Measurements from ENCODE around the gene PRDM16. TPM values are rescaled to one million over a fixed set of nuclear protein-coding genes. Genes with fewer than 3 reads are reported as not detected.

PRDM16 gene
- total and polyA plus RNA-seq, 2 of the 13 experiments (the other 11 are each of a cell fraction or from before 2014, with no cell fraction given): 0.15 to 0.81 TPM

DNA sequence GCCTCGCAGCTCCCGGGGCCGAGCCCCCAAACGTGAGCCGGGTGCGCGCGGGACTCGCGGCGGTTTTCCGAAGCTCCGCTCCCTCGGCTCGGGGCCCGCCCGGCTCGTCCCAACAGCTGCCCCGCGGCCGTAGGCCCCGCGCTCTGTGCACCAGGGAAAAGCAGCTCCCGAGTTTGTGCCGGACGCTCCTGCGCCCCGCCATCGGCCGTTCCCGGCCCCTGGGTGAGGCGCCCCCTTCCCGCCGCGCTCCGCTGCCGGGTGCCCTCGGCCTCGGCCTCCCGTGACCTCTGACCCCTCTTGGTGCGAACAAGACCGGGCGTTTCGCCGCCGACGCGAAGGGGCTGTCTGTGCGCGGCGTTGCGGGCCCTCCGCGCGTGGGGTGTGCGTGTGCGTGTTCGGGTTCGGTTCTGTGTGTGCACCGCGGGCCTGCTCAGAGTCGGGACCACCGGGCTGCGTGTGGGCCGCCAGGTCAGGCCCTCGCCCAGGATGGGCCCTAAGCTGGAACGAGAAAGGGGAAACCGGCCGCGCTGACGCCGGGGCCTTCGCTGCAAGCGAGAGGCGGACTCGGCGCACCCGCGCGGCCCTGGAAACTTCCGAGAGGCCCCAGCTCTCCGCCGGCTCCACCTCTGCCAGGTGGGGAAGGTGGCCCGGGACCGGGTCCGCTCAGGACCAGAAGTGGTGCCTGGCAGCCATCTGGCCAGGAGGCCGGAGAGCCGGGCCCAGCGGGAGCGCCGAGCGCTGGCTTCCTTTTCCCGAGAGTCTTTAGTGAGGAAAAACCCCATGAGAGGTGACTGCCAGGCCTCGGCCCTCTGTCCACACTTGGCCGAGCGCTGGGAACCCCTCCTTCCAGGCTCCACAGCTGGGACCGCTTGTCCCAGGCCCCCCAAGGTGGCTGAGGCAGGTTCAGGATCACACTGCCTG, 1.9 kb downstream of the PRDM16 start (continued):
- TF ChIP-seq, protein P1, sequence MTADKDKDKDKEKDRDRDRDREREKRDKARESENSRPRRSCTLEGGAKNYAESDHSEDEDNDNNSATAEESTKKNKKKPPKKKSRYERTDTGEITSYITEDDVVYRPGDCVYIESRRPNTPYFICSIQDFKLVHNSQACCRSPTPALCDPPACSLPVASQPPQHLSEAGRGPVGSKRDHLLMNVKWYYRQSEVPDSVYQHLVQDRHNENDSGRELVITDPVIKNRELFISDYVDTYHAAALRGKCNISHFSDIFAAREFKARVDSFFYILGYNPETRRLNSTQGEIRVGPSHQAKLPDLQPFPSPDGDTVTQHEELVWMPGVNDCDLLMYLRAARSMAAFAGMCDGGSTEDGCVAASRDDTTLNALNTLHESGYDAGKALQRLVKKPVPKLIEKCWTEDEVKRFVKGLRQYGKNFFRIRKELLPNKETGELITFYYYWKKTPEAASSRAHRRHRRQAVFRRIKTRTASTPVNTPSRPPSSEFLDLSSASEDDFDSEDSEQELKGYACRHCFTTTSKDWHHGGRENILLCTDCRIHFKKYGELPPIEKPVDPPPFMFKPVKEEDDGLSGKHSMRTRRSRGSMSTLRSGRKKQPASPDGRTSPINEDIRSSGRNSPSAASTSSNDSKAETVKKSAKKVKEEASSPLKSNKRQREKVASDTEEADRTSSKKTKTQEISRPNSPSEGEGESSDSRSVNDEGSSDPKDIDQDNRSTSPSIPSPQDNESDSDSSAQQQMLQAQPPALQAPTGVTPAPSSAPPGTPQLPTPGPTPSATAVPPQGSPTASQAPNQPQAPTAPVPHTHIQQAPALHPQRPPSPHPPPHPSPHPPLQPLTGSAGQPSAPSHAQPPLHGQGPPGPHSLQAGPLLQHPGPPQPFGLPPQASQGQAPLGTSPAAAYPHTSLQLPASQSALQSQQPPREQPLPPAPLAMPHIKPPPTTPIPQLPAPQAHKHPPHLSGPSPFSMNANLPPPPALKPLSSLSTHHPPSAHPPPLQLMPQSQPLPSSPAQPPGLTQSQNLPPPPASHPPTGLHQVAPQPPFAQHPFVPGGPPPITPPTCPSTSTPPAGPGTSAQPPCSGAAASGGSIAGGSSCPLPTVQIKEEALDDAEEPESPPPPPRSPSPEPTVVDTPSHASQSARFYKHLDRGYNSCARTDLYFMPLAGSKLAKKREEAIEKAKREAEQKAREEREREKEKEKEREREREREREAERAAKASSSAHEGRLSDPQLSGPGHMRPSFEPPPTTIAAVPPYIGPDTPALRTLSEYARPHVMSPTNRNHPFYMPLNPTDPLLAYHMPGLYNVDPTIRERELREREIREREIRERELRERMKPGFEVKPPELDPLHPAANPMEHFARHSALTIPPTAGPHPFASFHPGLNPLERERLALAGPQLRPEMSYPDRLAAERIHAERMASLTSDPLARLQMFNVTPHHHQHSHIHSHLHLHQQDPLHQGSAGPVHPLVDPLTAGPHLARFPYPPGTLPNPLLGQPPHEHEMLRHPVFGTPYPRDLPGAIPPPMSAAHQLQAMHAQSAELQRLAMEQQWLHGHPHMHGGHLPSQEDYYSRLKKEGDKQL (CRISPR knock-in tag; IDR thresholded peaks at IDR 0.05; ENCODE audit: low read depth): no peak
- TF ChIP-seq RARA (CRISPR knock-in tag; IDR thresholded peaks at IDR 0.05) (peak; percentile 37; the same call in 1 of the 2 replicates), ATF7-NPFF (CRISPR knock-in tag; IDR thresholded peaks at IDR 0.05; ENCODE audit: low read depth) (peak; percentile 68), ZFP90 (CRISPR knock-in tag; IDR thresholded peaks at IDR 0.05; ENCODE audit: borderline replicate concordance) (peak; percentile 41; the same call in 1 of the 2 replicates), ZNF12 (CRISPR knock-in tag; IDR thresholded peaks at IDR 0.05) (no peak), TFDP2 (CRISPR knock-in tag; IDR thresholded peaks at IDR 0.05) (no peak), GATAD1 (CRISPR knock-in tag; IDR thresholded peaks at IDR 0.05) (no peak), ZNF879 (CRISPR knock-in tag; IDR thresholded peaks at IDR 0.05) (no peak), ZMYM4 (CRISPR knock-in tag; IDR thresholded peaks at IDR 0.05) (peak; percentile 29; the same call in 1 of the 2 replicates), MAFG (CRISPR knock-in tag; IDR thresholded peaks at IDR 0.05) (no peak), HDAC2 (CRISPR knock-in tag; IDR thresholded peaks at IDR 0.05) (peak; percentile 25; the same call in 1 of the 2 replicates), HMGA1 (CRISPR knock-in tag; conservative IDR thresholded peaks at IDR 0.05) (no peak), ZC3H13 (CRISPR knock-in tag; IDR thresholded peaks at IDR 0.05) (0 out of 2 replicates have a peak, but pooled peaks have one; percentile 16), GABPB1 (CRISPR knock-in tag; IDR thresholded peaks at IDR 0.05) (peak; percentile 61; the same call in 1 of the 2 replicates), ZSCAN25 (CRISPR knock-in tag; IDR thresholded peaks at IDR 0.05) (no peak; the same call in 1 of the 2 replicates), HNRNPL (IDR thresholded peaks at IDR 0.05; ENCODE audit: low read depth, low read length) (no peak), ZSCAN31 (CRISPR knock-in tag; IDR thresholded peaks at IDR 0.05; ENCODE audit: low read depth) (0 out of 2 replicates have a peak, but pooled peaks have one; percentile 37), ZNF501 (CRISPR knock-in tag; IDR thresholded peaks at IDR 0.05) (peak; percentile 82), E2F5 (CRISPR knock-in tag; conservative IDR thresholded peaks at IDR 0.05) (0 out of 2 replicates have a peak, but pooled peaks have one; percentile 36)
- TF ChIP-seq, protein P2, sequence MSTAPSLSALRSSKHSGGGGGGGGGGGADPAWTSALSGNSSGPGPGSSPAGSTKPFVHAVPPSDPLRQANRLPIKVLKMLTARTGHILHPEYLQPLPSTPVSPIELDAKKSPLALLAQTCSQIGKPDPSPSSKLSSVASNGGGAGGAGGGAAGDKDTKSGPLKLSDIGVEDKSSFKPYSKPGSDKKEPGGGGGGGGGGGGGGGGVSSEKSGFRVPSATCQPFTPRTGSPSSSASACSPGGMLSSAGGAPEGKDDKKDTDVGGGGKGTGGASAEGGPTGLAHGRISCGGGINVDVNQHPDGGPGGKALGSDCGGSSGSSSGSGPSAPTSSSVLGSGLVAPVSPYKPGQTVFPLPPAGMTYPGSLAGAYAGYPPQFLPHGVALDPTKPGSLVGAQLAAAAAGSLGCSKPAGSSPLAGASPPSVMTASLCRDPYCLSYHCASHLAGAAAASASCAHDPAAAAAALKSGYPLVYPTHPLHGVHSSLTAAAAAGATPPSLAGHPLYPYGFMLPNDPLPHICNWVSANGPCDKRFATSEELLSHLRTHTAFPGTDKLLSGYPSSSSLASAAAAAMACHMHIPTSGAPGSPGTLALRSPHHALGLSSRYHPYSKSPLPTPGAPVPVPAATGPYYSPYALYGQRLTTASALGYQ (CRISPR knock-in tag; IDR thresholded peaks at IDR 0.05): 0 out of 2 replicates have a peak, but pooled peaks have one; percentile 42
